ENCODE measurements around the gene RPS21.

DNA sequence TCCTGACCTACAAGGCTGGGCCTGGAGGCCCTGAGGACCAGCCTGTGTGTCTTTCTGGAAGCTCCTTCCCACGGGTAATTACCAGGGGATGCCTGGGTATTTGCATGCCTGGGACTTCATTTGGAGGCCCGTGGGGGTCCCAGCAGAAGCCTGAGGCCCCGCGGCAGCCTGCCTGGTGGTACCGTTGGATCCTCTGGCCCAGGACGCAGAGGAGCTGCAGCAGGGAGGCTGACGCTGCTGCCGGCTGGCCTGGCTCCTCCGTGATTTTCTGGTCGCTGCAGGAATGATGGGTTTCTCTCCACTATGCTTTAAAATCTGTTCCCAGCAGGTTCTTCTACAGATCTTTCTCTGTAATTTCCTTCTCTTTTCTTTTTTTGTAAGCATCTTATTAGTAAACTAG, 13.6 kb downstream of the RPS21 start:
- TF ChIP-seq, protein P1, sequence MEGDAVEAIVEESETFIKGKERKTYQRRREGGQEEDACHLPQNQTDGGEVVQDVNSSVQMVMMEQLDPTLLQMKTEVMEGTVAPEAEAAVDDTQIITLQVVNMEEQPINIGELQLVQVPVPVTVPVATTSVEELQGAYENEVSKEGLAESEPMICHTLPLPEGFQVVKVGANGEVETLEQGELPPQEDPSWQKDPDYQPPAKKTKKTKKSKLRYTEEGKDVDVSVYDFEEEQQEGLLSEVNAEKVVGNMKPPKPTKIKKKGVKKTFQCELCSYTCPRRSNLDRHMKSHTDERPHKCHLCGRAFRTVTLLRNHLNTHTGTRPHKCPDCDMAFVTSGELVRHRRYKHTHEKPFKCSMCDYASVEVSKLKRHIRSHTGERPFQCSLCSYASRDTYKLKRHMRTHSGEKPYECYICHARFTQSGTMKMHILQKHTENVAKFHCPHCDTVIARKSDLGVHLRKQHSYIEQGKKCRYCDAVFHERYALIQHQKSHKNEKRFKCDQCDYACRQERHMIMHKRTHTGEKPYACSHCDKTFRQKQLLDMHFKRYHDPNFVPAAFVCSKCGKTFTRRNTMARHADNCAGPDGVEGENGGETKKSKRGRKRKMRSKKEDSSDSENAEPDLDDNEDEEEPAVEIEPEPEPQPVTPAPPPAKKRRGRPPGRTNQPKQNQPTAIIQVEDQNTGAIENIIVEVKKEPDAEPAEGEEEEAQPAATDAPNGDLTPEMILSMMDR (IDR thresholded peaks at IDR 0.05 in 8 of 11, conservative IDR thresholded peaks at IDR 0.05 in 3 of 11): no peak
- TF ChIP-seq POLR2A (IDR thresholded peaks at IDR 0.05): no peak
- TF ChIP-seq POLR2AphosphoS5 (IDR thresholded peaks at IDR 0.05): no peak
